Calu3 (cell line): Measurements from ENCODE around the gene SLC16A13. TPM values are rescaled to one million over a fixed set of nuclear protein-coding genes. Genes with fewer than 3 reads are reported as not detected.
A peak's percentile ranks its signal among the peaks of the same experiment; 100 is the strongest.

ENCODE experiments used
- BruUV-seq: library from RNA; stranded (reverse); fragments of 400-500 nt; replicated peaks from 2 replicates; lab custom pipeline; 2021; lab: Mats Ljungman, UMichigan
- CTCF ChIA-PET: fragments of 300-600 bp; sonication (Branson Sonifier 250); formaldehyde crosslinking; loops from one replicate; lab custom pipeline; 2022; ENCODE audit warnings: antibody characterized with exemption; lab: Charles Lee
- DNase-seq: peaks from one replicate; pipeline ENCODE4 v3.0.0; 2022
- H3K27ac Mint-ChIP-seq: one replicate; pipeline ENCODE4 v1.8.0; 2022; ENCODE audit warnings: mixed read lengths; ENCODE audit not compliant: unreplicated experiment
- H3K27me3 Mint-ChIP-seq: one replicate; pipeline ENCODE4 v1.8.0; 2022; ENCODE audit warnings: mixed read lengths; ENCODE audit not compliant: unreplicated experiment
- H3K36me3 Mint-ChIP-seq: one replicate; pipeline ENCODE4 v1.8.0; 2022; ENCODE audit warnings: mild to moderate bottlenecking, moderate library complexity, mixed read lengths; ENCODE audit not compliant: insufficient read depth, unreplicated experiment
- H3K4me1 Mint-ChIP-seq: one replicate; pipeline ENCODE4 v1.8.0; 2022; ENCODE audit warnings: mild to moderate bottlenecking, low read depth, mixed read lengths; ENCODE audit not compliant: unreplicated experiment
- H3K4me3 Mint-ChIP-seq: one replicate; pipeline ENCODE4 v1.8.0; 2022; ENCODE audit warnings: mild to moderate bottlenecking, low read depth, moderate library complexity, mixed read lengths; ENCODE audit not compliant: unreplicated experiment
- H3K9me3 Mint-ChIP-seq: one replicate; pipeline ENCODE4 v1.8.0; 2022; ENCODE audit warnings: low read depth, mixed read lengths; ENCODE audit not compliant: unreplicated experiment
- CTCF ChIP-seq: fragments of 200-600 bp; IDR thresholded peaks from one replicate; pipeline ENCODE4 v1.8.0; 2022; ENCODE audit warnings: antibody characterized with exemption; ENCODE audit not compliant: unreplicated experiment
- intact Hi-C: fragments of 100-400 bp; cut with micrococcal nuclease; formaldehyde crosslinking; loops from one replicate; pipeline ENCODE4 v1.10.0; 2022; ENCODE audit not compliant: unreplicated experiment
- total RNA-seq: library from RNA; stranded (reverse); gene quantifications from 2 replicates; pipeline ENCODE4 v1.2.3, GENCODE V29; 2022

SLC16A13 gene
- total RNA-seq, 1 experiment from 2014 or later: 11.6 TPM

GRCh38 chr17:7041607-7042500 is 6.0 kb downstream of the SLC16A13 start:
- no peak for DNase-seq
- no TSS peak for BruUV-seq
- Mint-ChIP-seq H3K4me1 (peaks cover 21% of the 10 kb centered on the region), H3K27me3 (no peaks in the 10 kb centered on the region), H3K4me3 (peak overlapping the region; percentile 32), H3K9me3 (no peaks in the 10 kb centered on the region), H3K36me3 (peaks cover 32% of the 10 kb centered on the region), H3K27ac (peak overlapping the region; percentile 44)
- CTCF ChIA-PET: no interaction called here
- intact Hi-C loops: no loop called here
- TF ChIP-seq CTCF: no peak

- TF ChIP-seq CTCF: no peak
- Mint-ChIP-seq H3K9me3 (no peaks in the 10 kb centered on the region), H3K27ac (no peak overlapping the region), H3K4me3 (peak overlapping the region; percentile 32), H3K27me3 (no peaks in the 10 kb centered on the region), H3K36me3 (peaks cover 34% of the 10 kb centered on the region), H3K4me1 (peaks cover 24% of the 10 kb centered on the region)
- CTCF ChIA-PET: no interaction called here
- no TSS peak for BruUV-seq
- intact Hi-C loops: no loop called here
- DNase-seq: no peak
These were observed 6.8 kb downstream of the SLC16A13 start for GRCh38 chr17:7042501-7043181.

GRCh38 chr17:7043182-7043496 is 7.3 kb downstream of the SLC16A13 start:
- no peak for DNase-seq
- H3K9me3 Mint-ChIP-seq: no peaks in the 10 kb centered on the region
- H3K4me3 Mint-ChIP-seq: peak overlapping the region; percentile 32
- CTCF ChIA-PET: no interaction called here
- H3K27ac Mint-ChIP-seq: no peak overlapping the region
- H3K4me1 Mint-ChIP-seq: peaks cover 22% of the 10 kb centered on the region
- H3K27me3 Mint-ChIP-seq: no peaks in the 10 kb centered on the region
- peaks cover 34% of the 10 kb centered on the region for H3K36me3 Mint-ChIP-seq
- TF ChIP-seq CTCF: no peak
- intact Hi-C loops: no loop called here
- no TSS peak for BruUV-seq

GRCh38 chr17:7043497-7044198 is 7.8 kb downstream of the SLC16A13 start, which contains the start of gene SLC16A11:
TSS of gene SLC16A11 (minus strand) at chr17:7044092. CDS start at chr17:7043513, 579 bp downstream.
- intact Hi-C loops: no loop called here

More at GRCh38 chr17:7043497-7044198, 7.8 kb downstream of the SLC16A13 start, which contains the start of gene SLC16A11:
- DNase-seq: no peak
- CTCF ChIA-PET: no interaction called here
- BruUV-seq: no TSS peak
- no peak for TF ChIP-seq CTCF
- H3K27me3 Mint-ChIP-seq: no peaks in the 10 kb centered on the region
- H3K27ac Mint-ChIP-seq: no peak within 1 kb of the TSS
- H3K9me3 Mint-ChIP-seq: no peaks in the 10 kb centered on the region
- H3K4me3 Mint-ChIP-seq: peak within 1 kb of the TSS; percentile 32
- peaks cover 34% of the 10 kb centered on the region for H3K36me3 Mint-ChIP-seq
- peaks cover 17% of the 10 kb centered on the region for H3K4me1 Mint-ChIP-seq
